Heart left ventricle (tissue), 13 donors: ENCODE measurements around the gene SLC26A1.

Source experiments
- POLR2A ChIP-seq, 2 donors: fragments of 450-650 bp; IDR thresholded peaks; one replicate each; pipeline ENCODE4 v1.6.1; 2017; ENCODE audit warnings: antibody characterized with exemption in 2 of 2, mild to moderate bottlenecking in 2 of 2, moderate library complexity in 2 of 2
- TF ChIP-seq, protein P1 (sequence below), 12 donors: fragments of 200-600 bp; sonication (generic) in 4 of 12; IDR thresholded peaks; one replicate each; pipeline versions ENCODE4 v1.5.0 to v1.8.0; 2018 to 2022; ENCODE audit warnings: antibody characterized with exemption in 12 of 12, mild to moderate bottlenecking in 5 of 12
- donor health status: ischemic (EF 13 %, LVEDD 7.1; RV severe dilation, severe dysfunction).
- donor health status: DM: no; HTN: yes; CAD: no.
- donor health status: DM: no; HTN: no; CAD: no.
- donor health status: ischemic (EF 25% LVEDD 6.9; RV normal size, moderate dysfunction).
- donor health status: ischemic (EF 25% LVEDD 5.7; RV mildly dilated, moderate dysfunction).
- donor health status: ischemic (EF 35%, LVEDD 5.7; RV mildly dilated, moderate dysfunction).
- donor health status: nonischemic (EF 11% LVEDD 7.7; RV severe dilation, severe dysfunction).
- donor health status: DM: yes; HTN: yes; CAD: no.
- donor health status: PGD.
- donor health status: ischemic (EF 29% LVEDD 5.4; RV normal size, mild dysfunction).
- donor health status: nonischemic (EF 23%, LVEDD 6.1; RV moderate dilation, normal function).

DNA sequence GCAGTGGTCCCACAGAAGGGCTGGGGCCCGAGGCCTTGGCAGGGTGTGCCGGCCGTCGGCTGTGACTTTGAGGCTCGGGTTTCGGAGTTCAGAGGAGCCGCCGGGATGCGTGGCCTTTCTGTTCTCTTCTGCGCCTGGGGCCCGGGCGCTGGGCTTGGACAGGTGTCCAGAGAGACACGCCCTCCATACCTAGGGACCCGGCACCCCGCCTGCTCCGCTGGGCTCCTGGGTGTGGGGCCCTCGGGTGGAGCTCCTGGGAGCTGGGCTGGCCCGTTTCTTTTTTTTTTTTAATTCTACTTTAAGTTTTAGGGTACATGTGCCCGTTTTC is 29.5 kb upstream of the SLC26A1 start:
- TF ChIP-seq, protein P1, sequence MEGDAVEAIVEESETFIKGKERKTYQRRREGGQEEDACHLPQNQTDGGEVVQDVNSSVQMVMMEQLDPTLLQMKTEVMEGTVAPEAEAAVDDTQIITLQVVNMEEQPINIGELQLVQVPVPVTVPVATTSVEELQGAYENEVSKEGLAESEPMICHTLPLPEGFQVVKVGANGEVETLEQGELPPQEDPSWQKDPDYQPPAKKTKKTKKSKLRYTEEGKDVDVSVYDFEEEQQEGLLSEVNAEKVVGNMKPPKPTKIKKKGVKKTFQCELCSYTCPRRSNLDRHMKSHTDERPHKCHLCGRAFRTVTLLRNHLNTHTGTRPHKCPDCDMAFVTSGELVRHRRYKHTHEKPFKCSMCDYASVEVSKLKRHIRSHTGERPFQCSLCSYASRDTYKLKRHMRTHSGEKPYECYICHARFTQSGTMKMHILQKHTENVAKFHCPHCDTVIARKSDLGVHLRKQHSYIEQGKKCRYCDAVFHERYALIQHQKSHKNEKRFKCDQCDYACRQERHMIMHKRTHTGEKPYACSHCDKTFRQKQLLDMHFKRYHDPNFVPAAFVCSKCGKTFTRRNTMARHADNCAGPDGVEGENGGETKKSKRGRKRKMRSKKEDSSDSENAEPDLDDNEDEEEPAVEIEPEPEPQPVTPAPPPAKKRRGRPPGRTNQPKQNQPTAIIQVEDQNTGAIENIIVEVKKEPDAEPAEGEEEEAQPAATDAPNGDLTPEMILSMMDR (IDR thresholded peaks at IDR 0.05), result no peak
- TF ChIP-seq POLR2A (IDR thresholded peaks at IDR 0.05), result no peak
